Hematopoietic multipotent progenitor cell (in vitro differentiated cells): ENCODE measurements around the gene SMPD3. TPM values are rescaled to one million over a fixed set of nuclear protein-coding genes. Genes with fewer than 3 reads are reported as not detected.

Experiments
- DNase-seq, 3 donors: peaks; one replicate each; pipeline ENCODE4 v3.0.0-alpha.2; 2011 to 2015; ENCODE audit warnings: low read depth in 2 of 3, low spot score in 2 of 3
- total RNA-seq: library from RNA; depleted of rRNA; stranded (reverse); fragments of >200 nt; gene quantifications from one replicate; pipeline ENCODE4 v1.2.3, GENCODE V29; 2012

SMPD3 gene
- total RNA-seq, 1 donor: 0.54 TPM

GRCh38 chr16:68386628-68387027, 61.7 kb downstream of the SMPD3 start:
- DNase-seq: no peak

- DNase-seq: peak in 1 of 3 donors; percentile 47
Observed at GRCh38 chr16:68385371-68385770, 62.9 kb downstream of the SMPD3 start.

- peak in 1 of 3 donors; percentile 25 for DNase-seq
Observed at GRCh38 chr16:68384288-68385161, 63.8 kb downstream of the SMPD3 start.

- no peak for DNase-seq
Observed at GRCh38 chr16:68383858-68384257, 64.5 kb downstream of the SMPD3 start.

- peak in 1 of 3 donors; percentile 37 for DNase-seq
Observed at GRCh38 chr16:68382296-68382718, 66.0 kb downstream of the SMPD3 start.

GRCh38 chr16:68381363-68381724, 67.0 kb downstream of the SMPD3 start:
- no peak for DNase-seq

GRCh38 chr16:68380676-68381362, 67.5 kb downstream of the SMPD3 start:
- no peak for DNase-seq

GRCh38 chr16:68380348-68380670, 68.0 kb downstream of the SMPD3 start:
- DNase-seq: no peak

GRCh38 chr16:68379472-68380347, 68.6 kb downstream of the SMPD3 start:
- DNase-seq: peak in 1 of 3 donors; percentile 29

GRCh38 chr16:68378436-68379415, 69.6 kb downstream of the SMPD3 start:
- peak in 1 of 3 donors; percentile 32 for DNase-seq

- DNase-seq: no peak
Observed at GRCh38 chr16:68377667-68378393, 70.5 kb downstream of the SMPD3 start.

- no peak for DNase-seq
Observed at GRCh38 chr16:68377221-68377620, 71.1 kb downstream of the SMPD3 start.

GRCh38 chr16:68376590-68376989, 71.7 kb downstream of the SMPD3 start:
- DNase-seq: no peak

- no peak for DNase-seq
Observed at GRCh38 chr16:68375801-68376536, 72.3 kb downstream of the SMPD3 start.

- no peak for DNase-seq
Observed at GRCh38 chr16:68374961-68375660, 73.2 kb downstream of the SMPD3 start.

- no peak for DNase-seq
Observed at GRCh38 chr16:68374246-68374805, 74.0 kb downstream of the SMPD3 start.

GRCh38 chr16:68373528-68374245, 74.6 kb downstream of the SMPD3 start:
- no peak for DNase-seq
